Endothelial cell of umbilical vein (primary cell): Measurements from ENCODE around the gene KRTAP9-9. TPM values are rescaled to one million over a fixed set of nuclear protein-coding genes. Genes with fewer than 3 reads are reported as not detected.

ENCODE experiments used
- BruUV-seq: library from RNA; stranded (reverse); fragments of 400-500 nt; replicated peaks from 2 replicates; lab custom pipeline; 2021; lab: Mats Ljungman, UMichigan
- CTCF ChIA-PET: fragments of 300-600, 350-600 bp; sonication (Branson Sonifier 250); formaldehyde crosslinking; loops from one replicate; lab custom pipeline; 2021; ENCODE audit warnings: antibody characterized with exemption, inconsistent platforms; lab: Charles Lee
- POLR2A ChIA-PET: fragments of 300-600, 350-600 bp; sonication (Branson Sonifier 250); formaldehyde crosslinking; loops from one replicate; lab custom pipeline; 2021; ENCODE audit warnings: antibody characterized with exemption, inconsistent platforms; lab: Charles Lee
- DNase-seq: peaks from one replicate; pipeline ENCODE4 v3.0.0-alpha.2; 2011; ENCODE audit warnings: low read depth, low spot score
- FAIRE-seq: peaks from 2 replicates; lab custom pipeline; 2011; peaks lifted over from hg19 to GRCh38; lab: Jason Lieb, UNC
- H2AFZ ChIP-seq: 2 replicates; pipeline ENCODE4 v1.6.0; 2012; ENCODE audit warnings: low read depth, low read length, control low read depth, inconsistent platforms
- H3K27ac ChIP-seq: 2 replicates; pipeline ENCODE4 v1.5.1; 2011; ENCODE audit warnings: low read depth, mild to moderate bottlenecking, control low read depth, low read length, moderate library complexity; ENCODE audit not compliant: insufficient read depth
- H3K27me3 ChIP-seq, 2 experiments: 2 replicates each; pipeline versions ENCODE4 v1.6.0 to v1.6.1; 2011; ENCODE audit warnings: low read length in 2 of 2, mixed read lengths in 1 of 2; ENCODE audit not compliant: control insufficient read depth in 2 of 2, insufficient read depth in 2 of 2
- H3K36me3 ChIP-seq, 2 experiments: 2 replicates in 1 of 2; 3 replicates in 1 of 2; pipeline ENCODE4 v1.5.1; 2011; ENCODE audit warnings: low read length in 2 of 2, mild to moderate bottlenecking in 1 of 2, moderate library complexity in 1 of 2; ENCODE audit not compliant: control insufficient read depth in 2 of 2, insufficient read depth in 2 of 2; ENCODE audit errors: extremely low read depth in 1 of 2
- H3K4me1 ChIP-seq: 3 replicates; pipeline ENCODE4 v1.5.1; 2011; ENCODE audit warnings: mild to moderate bottlenecking, low read length; ENCODE audit not compliant: control insufficient read depth, insufficient read depth; ENCODE audit errors: extremely low read depth
- H3K4me2 ChIP-seq: 2 replicates; pipeline ENCODE4 v1.6.1; 2011; ENCODE audit warnings: low read length, control low read depth, mixed read lengths; ENCODE audit not compliant: insufficient read depth
- H3K4me3 ChIP-seq, 3 experiments: fragments of 200-600 bp in 1 of 3; sonication (generic), shearing (Covaris generic) in 1 of 3; replicated peaks in 1 of 3; 2 replicates each; pipeline ENCODE4 v1.5.1; 2011 to 2016; ENCODE audit warnings: control low read depth in 3 of 3, low read length in 3 of 3, mild to moderate bottlenecking in 2 of 3, inconsistent platforms in 1 of 3, low read depth in 1 of 3, moderate library complexity in 1 of 3; ENCODE audit not compliant: insufficient read depth in 1 of 3
- H3K79me2 ChIP-seq: 2 replicates; pipeline ENCODE4 v1.6.0; 2012; ENCODE audit warnings: low read length, inconsistent platforms; ENCODE audit not compliant: control insufficient read depth, insufficient read depth
- H3K9ac ChIP-seq: replicated peaks from 2 replicates; pipeline ENCODE3; 2011; ENCODE audit warnings: low read length, control low read depth; ENCODE audit not compliant: insufficient read depth; ENCODE audit errors: extremely low read depth
- H3K9me1 ChIP-seq: replicated peaks from 3 replicates; pipeline ENCODE4 v1.6.0; 2011; ENCODE audit warnings: mild to moderate bottlenecking, low read length; ENCODE audit not compliant: control insufficient read depth, insufficient read depth; ENCODE audit errors: extremely low read depth
- H3K9me3 ChIP-seq: replicated peaks from 2 replicates; pipeline ENCODE4 v1.5.1; 2012; ENCODE audit warnings: low read length, inconsistent platforms; ENCODE audit not compliant: control insufficient read depth, insufficient read depth
- H4K20me1 ChIP-seq: replicated peaks from 2 replicates; pipeline ENCODE3; 2011; ENCODE audit warnings: mild to moderate bottlenecking, low read length; ENCODE audit not compliant: control insufficient read depth, insufficient read depth; ENCODE audit errors: extremely low read depth
- EZH2 ChIP-seq: IDR thresholded peaks from 2 replicates; pipeline ENCODE4 v1.6.1; 2012; ENCODE audit warnings: borderline replicate concordance, low read depth, mild to moderate bottlenecking, moderate library complexity, low read length, inconsistent platforms; ENCODE audit not compliant: severe bottlenecking
- FOS ChIP-seq: IDR thresholded peaks from 2 replicates; pipeline ENCODE4 v1.6.1; 2011; ENCODE audit warnings: mild to moderate bottlenecking, low read length, moderate library complexity, borderline replicate concordance; ENCODE audit not compliant: insufficient read depth
- GATA2 ChIP-seq: IDR thresholded peaks from 2 replicates; pipeline ENCODE4 v1.7.0; 2011; ENCODE audit warnings: low read depth, mild to moderate bottlenecking, moderate library complexity, mixed read lengths, low read length; ENCODE audit not compliant: insufficient read length, insufficient read depth
- JUN ChIP-seq: IDR thresholded peaks from 2 replicates; pipeline ENCODE4 v1.6.1; 2011; ENCODE audit warnings: borderline replicate concordance, low read depth; ENCODE audit not compliant: insufficient read length, insufficient read depth
- MAX ChIP-seq: IDR thresholded peaks from 2 replicates; pipeline ENCODE4 v1.6.1; 2011; ENCODE audit not compliant: insufficient read depth, insufficient read length
- MYC ChIP-seq: IDR thresholded peaks from one replicate; pipeline ENCODE4 v1.6.1; 2011; ENCODE audit warnings: mild to moderate bottlenecking, low read depth, low read length
- POLR2A ChIP-seq: IDR thresholded peaks from 2 replicates; pipeline ENCODE4 v1.6.1; 2012; ENCODE audit warnings: low read depth, mild to moderate bottlenecking, control low read depth, low read length
- POLR2AphosphoS5 ChIP-seq: IDR thresholded peaks from 2 replicates; pipeline ENCODE4 v1.6.1; 2012; ENCODE audit warnings: low read depth, mild to moderate bottlenecking, control low read depth, low read length, moderate library complexity; ENCODE audit not compliant: insufficient read depth
- dilution Hi-C: fragments of 300-500 bp; cut with MboI; formaldehyde crosslinking; loops from one replicate; pipeline ENCODE4 v1.15.0; 2019; ENCODE audit warnings: low sequenced_read_pairs; ENCODE audit not compliant: extremely low pct_ligation_motif_present
- intact Hi-C: fragments of 100-400 bp; cut with micrococcal nuclease; formaldehyde crosslinking; loops from one replicate; pipeline ENCODE4 v1.10.0; 2022
- polyA plus RNA-seq, 4 experiments: library from polyadenylated mRNA; depleted of rRNA in 3 of 4; stranded (reverse) in 3 of 4; unstranded in 1 of 4; fragments of >200 nt; gene quantifications; 2 replicates each; pipeline versions ENCODE4 v1.2.1 to v1.2.3, GENCODE V29; 2011 to 2012; ENCODE audit warnings: missing spikeins in 1 of 4
- total RNA-seq: library from RNA; stranded (reverse); gene quantifications from 2 replicates; pipeline ENCODE4 v1.2.3, GENCODE V29; 2021
- TF ChIP-seq, protein P1 (sequence below), 2 donors: IDR thresholded peaks; 1 replicate in 1 of 2; 2 replicates in 1 of 2; pipeline ENCODE4 v1.5.1; 2011; ENCODE audit warnings: low read length in 2 of 2, mild to moderate bottlenecking in 2 of 2, moderate library complexity in 2 of 2, control low read depth in 1 of 2, inconsistent platforms in 1 of 2, low read depth in 1 of 2; ENCODE audit not compliant: insufficient read depth in 1 of 2; ENCODE audit errors: extremely low read depth in 1 of 2

KRTAP9-9 gene
- total and polyA plus RNA-seq, 2 donors (not counting 3 experiments of a cell fraction or from before 2014, with no cell fraction given): not detected

- Histone ChIP-seq H3K9me3 (no peaks in the 10 kb centered on the region), H3K79me2 (no peaks in the 10 kb centered on the region), H3K27ac (no peak overlapping the region), H3K27me3 (no peaks in the 10 kb centered on the region), H3K9ac (no peak overlapping the region), H3K36me3 (no peaks in the 10 kb centered on the region), H4K20me1 (no peaks in the 10 kb centered on the region), H3K4me1 (no peaks in the 10 kb centered on the region), H3K9me1 (no peaks in the 10 kb centered on the region), H3K4me2 (no peak overlapping the region), H3K4me3 (no peak overlapping the region), H2AFZ (no peak overlapping the region)
- POLR2A ChIA-PET: no interaction called here
- CTCF ChIA-PET: no interaction called here
- intact Hi-C loops: no loop called here
- BruUV-seq: no TSS peak
- TF ChIP-seq JUN (no peak), FOS (no peak), MAX (no peak), MYC (no peak), EZH2 (no peak), POLR2A (no peak), GATA2 (no peak), POLR2AphosphoS5 (no peak)
- TF ChIP-seq, protein P1, sequence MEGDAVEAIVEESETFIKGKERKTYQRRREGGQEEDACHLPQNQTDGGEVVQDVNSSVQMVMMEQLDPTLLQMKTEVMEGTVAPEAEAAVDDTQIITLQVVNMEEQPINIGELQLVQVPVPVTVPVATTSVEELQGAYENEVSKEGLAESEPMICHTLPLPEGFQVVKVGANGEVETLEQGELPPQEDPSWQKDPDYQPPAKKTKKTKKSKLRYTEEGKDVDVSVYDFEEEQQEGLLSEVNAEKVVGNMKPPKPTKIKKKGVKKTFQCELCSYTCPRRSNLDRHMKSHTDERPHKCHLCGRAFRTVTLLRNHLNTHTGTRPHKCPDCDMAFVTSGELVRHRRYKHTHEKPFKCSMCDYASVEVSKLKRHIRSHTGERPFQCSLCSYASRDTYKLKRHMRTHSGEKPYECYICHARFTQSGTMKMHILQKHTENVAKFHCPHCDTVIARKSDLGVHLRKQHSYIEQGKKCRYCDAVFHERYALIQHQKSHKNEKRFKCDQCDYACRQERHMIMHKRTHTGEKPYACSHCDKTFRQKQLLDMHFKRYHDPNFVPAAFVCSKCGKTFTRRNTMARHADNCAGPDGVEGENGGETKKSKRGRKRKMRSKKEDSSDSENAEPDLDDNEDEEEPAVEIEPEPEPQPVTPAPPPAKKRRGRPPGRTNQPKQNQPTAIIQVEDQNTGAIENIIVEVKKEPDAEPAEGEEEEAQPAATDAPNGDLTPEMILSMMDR (IDR thresholded peaks at IDR 0.05; ENCODE audit: extremely low read depth in 1 of 2, insufficient read depth in 1 of 2, low read depth in 1 of 2, low read length in 2 of 2): no peak
- no peak for DNase-seq
- dilution Hi-C loops: no loop called here
- no peak for FAIRE-seq
Measured at GRCh38 chr17:41298458-41299135, 43.4 kb downstream of the KRTAP9-9 start.
